Stimulated activated CD4-positive, alpha-beta T cell treated with anti-CD3 and anti-CD28 coated beads, Interleukin-15, amount 100 ng/mL, for 48 hours (primary cell): Measurements from ENCODE around the gene CFAP61.
"Not testable (repeated sequence)": the region's sequence is repeated elsewhere in the genome, so short reads cannot be mapped to it uniquely, and the experiment has no call there.

Source experiments
- DNase-seq, 2 donors: peaks; one replicate each; pipeline ENCODE4 v3.0.0-alpha.2; 2020; ENCODE audit warnings: low read depth in 2 of 2

Gene CFAP61

GRCh38 chr20:20233041-20233514 lies 180.7 kb downstream of the CFAP61 start:
- no peak for DNase-seq

GRCh38 chr20:20235681-20236080 lies 183.3 kb downstream of the CFAP61 start:
- DNase-seq = no peak

GRCh38 chr20:20237093-20237959 lies 185.0 kb downstream of the CFAP61 start:
- DNase-seq = peak; percentile 3 to 5

GRCh38 chr20:20241976-20242375 lies 189.6 kb downstream of the CFAP61 start:
- no peak for DNase-seq

GRCh38 chr20:20244384-20244783 lies 192.1 kb downstream of the CFAP61 start:
- DNase-seq = not testable (repeated sequence)

- DNase-seq = no peak
These were observed 194.8 kb downstream of the CFAP61 start for GRCh38 chr20:20246996-20247633.

GRCh38 chr20:20248620-20249200 lies 196.4 kb downstream of the CFAP61 start:
- no peak for DNase-seq

- DNase-seq = no peak
These were observed 199.0 kb downstream of the CFAP61 start for GRCh38 chr20:20251317-20251716.

- no peak for DNase-seq
These were observed 199.5 kb downstream of the CFAP61 start for GRCh38 chr20:20251836-20252235.

- no peak for DNase-seq
These were observed 200.9 kb downstream of the CFAP61 start for GRCh38 chr20:20253039-20253743.

GRCh38 chr20:20253744-20254330 lies 201.5 kb downstream of the CFAP61 start:
- DNase-seq = no peak

- no peak for DNase-seq
These were observed 202.8 kb downstream of the CFAP61 start for GRCh38 chr20:20255099-20255498.

GRCh38 chr20:20259533-20259932 lies 207.2 kb downstream of the CFAP61 start:
- DNase-seq = no peak

- no peak for DNase-seq
These were observed 208.8 kb downstream of the CFAP61 start for GRCh38 chr20:20261159-20261558.

GRCh38 chr20:20265210-20265609 lies 212.9 kb downstream of the CFAP61 start:
- no peak for DNase-seq

GRCh38 chr20:20266552-20266951 lies 214.2 kb downstream of the CFAP61 start:
- DNase-seq = no peak

- no peak for DNase-seq
These were observed 215.5 kb downstream of the CFAP61 start for GRCh38 chr20:20267685-20268370.

GRCh38 chr20:20271271-20271670 lies 218.9 kb downstream of the CFAP61 start:
- no peak for DNase-seq

GRCh38 chr20:20272686-20273085 lies 220.4 kb downstream of the CFAP61 start:
- DNase-seq = no peak

GRCh38 chr20:20273286-20273685 lies 221.0 kb downstream of the CFAP61 start:
- DNase-seq = no peak

- no peak for DNase-seq
These were observed 222.5 kb downstream of the CFAP61 start for GRCh38 chr20:20274821-20275220.
